HTR-8/SVneo (cell line): ENCODE data around the gene TMPO.
"Not testable (repeated sequence)": the region's sequence is repeated elsewhere in the genome, so short reads cannot be mapped to it uniquely, and the experiment has no call there.

Source experiments
- DNase-seq: peaks from one replicate; pipeline ENCODE4 v3.0.0; 2011; ENCODE audit warnings: low spot score, mixed read lengths; ENCODE audit not compliant: insufficient read length
- FAIRE-seq: peaks from 2 replicates; lab custom pipeline; 2011; peaks lifted over from hg19 to GRCh38; lab: Jason Lieb, UNC

The TMPO gene, protein sequence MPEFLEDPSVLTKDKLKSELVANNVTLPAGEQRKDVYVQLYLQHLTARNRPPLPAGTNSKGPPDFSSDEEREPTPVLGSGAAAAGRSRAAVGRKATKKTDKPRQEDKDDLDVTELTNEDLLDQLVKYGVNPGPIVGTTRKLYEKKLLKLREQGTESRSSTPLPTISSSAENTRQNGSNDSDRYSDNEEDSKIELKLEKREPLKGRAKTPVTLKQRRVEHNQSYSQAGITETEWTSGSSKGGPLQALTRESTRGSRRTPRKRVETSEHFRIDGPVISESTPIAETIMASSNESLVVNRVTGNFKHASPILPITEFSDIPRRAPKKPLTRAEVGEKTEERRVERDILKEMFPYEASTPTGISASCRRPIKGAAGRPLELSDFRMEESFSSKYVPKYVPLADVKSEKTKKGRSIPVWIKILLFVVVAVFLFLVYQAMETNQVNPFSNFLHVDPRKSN

GRCh38 chr12:98515287-98516110 lies at the start of gene TMPO:
TSS of gene TMPO (plus strand) at chr12:98515590. CDS start at chr12:98515868, 278 bp downstream.
- peak; percentile 94 for DNase-seq
- peak; percentile 84 for FAIRE-seq

GRCh38 chr12:98465950-98466602 lies 49.3 kb upstream of the TMPO start:
- no peak for DNase-seq
- FAIRE-seq, result no peak

GRCh38 chr12:98466640-98467400 lies 48.6 kb upstream of the TMPO start:
- DNase-seq, result no peak
- no peak for FAIRE-seq

GRCh38 chr12:98469109-98469508 lies 46.3 kb upstream of the TMPO start:
- DNase-seq (no peak), FAIRE-seq (no peak)

GRCh38 chr12:98470469-98471082 lies 44.8 kb upstream of the TMPO start:
- no peak for DNase-seq

DNA sequence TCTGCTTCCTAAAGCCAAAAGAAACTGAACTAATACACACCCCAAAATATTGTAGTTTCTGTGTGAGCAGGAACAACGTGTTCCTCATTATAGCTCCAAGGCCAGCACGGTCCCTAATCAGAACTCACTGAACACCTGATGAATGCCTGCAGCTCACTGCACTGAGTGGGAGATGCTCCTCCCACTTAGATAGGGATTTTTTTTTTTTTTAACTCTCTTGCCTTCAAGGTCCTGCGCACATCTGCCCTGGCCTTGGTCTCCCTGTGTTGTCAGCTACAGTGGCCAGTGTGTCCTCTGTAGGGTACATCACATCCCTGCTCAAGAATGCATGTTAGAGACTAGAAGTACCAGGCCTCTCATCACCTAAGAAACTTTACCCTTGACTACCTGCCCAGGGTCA lies 44.3 kb upstream of the TMPO start:
- FAIRE-seq (no peak), DNase-seq (no peak)

More at GRCh38 chr12:98470469-98471082, 44.8 kb upstream of the TMPO start:
- FAIRE-seq, result no peak

DNA sequence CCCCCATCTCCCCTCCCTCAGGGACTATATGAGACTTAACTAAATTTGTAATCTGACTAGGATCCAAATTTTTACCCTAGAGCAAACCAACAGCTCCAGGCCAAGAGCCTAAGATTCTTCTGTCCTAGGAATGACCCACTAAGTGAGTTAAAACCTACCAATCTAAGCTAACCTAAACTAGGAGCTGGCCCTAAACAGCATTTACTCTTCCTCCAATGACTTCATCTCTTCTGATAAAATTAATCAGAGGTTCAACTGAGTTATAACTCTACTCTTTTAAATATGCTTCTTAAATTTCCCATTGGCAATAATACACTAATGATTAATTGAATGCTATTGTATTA lies 39.9 kb upstream of the TMPO start:
- no peak for DNase-seq

DNA sequence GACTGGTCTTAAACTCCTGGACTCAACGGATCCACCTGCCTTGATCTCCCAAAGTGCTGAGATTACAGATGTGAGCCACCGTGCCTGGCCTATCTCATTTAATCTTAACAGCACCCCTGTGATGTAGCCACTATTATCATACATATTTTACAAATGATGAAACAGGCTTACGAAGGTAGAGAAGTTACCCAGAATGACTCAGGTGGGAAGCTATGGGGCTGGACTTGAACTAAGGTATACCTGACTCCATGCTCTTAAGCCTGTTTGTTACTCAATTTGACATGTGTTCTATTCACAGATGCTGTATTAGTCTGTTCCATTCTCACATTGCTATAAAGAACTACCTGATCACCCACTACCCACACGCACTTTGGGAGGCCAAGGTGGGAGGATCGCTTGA lies 36.8 kb upstream of the TMPO start:
- FAIRE-seq (no peak), DNase-seq (no peak)

More for the DNA sequence above, 39.9 kb upstream of the TMPO start:
- FAIRE-seq, result no peak

DNA sequence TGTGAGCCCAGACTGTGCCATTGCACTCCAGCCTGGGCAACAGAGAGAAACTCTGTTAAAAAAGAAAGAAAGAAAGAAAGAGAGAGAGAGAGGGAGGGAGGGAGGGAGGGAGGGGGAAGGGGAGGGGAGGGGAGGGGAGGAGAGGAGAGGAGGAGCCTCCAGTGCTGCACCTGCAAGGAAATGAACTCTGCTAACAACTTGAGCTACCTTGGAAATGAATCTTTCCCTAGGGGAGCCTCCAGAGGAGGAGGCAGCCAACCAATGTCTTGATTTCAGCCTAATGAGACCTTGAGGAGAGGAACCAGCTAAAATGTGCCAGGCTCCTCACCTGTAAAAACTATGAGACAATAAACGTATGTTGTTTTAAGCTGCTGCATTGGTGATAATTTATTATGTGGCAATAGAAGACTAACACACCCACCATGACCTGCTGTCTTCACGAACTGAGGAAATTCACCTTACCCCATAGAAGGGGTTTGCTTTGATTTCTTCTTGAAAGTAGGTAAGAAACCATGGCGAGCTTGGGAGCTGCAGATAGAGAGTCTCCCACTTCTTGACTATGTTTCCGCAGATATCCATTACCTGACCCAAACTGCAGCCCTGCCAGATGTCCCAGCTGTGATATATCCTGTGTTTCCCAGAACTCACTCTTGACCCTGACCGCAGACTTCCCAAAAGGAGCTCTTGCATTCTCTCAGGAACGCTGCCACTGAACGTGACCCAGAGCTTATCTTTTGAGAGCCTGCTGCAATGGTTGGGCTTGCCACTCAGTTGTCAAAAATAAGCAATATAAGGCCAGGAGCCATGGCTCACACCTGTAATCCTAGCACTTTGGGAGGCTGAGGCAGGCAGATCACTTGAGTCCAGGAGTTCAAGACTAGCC lies 31.5 kb upstream of the TMPO start:
- DNase-seq (no peak), FAIRE-seq (no peak)

DNA sequence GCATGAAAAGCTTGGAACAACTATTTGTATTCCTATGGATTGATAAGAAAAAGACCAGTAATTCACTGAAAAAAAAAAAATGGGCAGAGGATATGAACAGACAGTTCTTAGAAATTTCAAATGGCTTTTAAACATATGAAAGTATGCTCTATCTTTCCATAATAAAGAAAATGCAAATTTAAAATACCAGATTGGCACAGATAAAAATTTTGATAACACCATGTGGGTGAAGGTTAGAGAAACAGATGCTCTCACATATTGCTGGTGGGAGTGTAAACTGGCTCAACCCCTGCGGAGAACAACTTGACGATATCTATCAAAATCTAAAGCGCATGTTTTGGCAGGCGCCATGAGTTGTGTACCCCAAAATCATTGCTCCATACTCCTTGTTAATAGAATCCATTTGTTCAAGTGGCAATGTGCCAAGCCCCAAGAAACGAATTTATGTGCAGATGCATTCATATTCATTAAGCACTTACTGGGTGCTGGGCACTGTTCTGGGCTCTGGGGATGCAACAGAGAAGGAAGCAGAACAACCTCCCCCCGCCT lies 29.5 kb upstream of the TMPO start:
- FAIRE-seq (no peak), DNase-seq (no peak)

GRCh38 chr12:98488416-98488815 lies 27.0 kb upstream of the TMPO start:
- DNase-seq, FAIRE-seq: not testable (repeated sequence)

- FAIRE-seq (no peak), DNase-seq (no peak)
Observed at GRCh38 chr12:98489176-98489575, 26.2 kb upstream of the TMPO start.

DNA sequence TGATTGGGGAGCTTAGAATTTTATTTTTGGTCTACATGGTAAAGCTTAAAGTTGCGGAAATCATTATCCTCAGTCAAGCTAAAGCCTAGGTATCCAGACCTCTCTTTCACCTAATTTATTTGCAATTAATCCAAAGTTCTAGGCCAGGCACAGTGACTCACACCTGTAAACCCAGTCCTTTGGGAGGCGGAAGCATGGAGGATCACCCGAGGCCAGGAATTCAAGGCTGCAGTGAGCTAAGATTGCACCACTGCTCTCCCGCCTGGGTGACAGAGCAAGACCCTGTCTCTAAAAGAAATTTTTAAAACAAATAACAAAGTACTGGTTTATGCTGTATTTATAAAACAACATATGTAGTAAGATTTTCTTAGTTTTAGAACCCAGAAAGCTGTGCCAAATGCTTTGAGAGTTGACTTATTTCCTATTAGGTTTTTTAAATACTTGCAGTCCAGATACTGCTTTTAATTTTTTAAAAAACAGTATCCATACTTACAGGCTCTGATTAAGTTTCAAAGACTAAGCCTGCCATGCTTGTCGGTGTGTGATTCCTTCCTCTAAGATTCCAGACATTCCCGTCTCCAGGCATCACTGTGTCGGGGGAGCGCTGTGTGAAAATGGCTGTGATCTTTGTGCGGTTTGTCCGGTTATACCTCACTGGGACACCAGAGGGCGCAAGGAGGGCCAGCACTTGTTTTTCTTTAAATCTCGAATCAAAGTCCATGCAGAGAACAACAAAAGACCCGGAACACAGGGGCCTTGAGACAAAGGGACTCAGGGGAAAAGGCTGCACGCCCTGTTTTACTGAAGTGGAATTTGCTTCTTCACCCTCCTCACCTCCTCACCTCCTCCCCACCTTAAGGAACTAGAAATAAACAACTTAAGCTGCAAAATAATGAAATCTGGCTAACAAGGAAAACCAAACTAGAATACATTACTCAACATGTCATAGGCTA lies 24.6 kb upstream of the TMPO start:
- no peak for FAIRE-seq
- peak; percentile 68 for DNase-seq

DNA sequence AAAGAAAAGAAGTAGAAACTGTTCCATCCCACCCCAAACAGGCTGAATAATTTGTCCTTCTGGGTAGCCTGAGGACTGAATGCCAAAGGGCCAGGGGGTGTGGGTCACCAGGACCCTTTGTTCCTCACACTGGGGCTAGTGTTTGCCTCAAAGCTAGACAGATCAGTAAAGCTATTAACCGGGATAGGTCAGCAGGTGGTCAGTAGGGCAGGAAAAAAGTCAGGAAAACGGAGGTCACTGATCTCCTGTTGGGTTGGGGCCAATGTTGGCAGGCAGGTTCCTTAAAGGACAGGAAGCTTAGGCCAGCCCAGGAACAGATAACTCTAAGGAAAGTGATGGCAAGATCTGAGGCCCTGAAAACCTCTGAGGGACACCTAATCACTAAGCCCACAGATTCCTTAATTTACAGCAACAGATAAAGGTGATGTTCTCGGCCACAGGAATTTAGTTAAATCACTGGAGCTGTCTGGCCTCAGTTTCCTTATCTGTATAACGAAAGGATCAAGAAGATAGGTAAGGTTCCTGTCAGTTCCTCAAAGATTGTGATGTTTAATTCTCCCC lies 22.7 kb upstream of the TMPO start:
- no peak for FAIRE-seq
- DNase-seq, result no peak

DNA sequence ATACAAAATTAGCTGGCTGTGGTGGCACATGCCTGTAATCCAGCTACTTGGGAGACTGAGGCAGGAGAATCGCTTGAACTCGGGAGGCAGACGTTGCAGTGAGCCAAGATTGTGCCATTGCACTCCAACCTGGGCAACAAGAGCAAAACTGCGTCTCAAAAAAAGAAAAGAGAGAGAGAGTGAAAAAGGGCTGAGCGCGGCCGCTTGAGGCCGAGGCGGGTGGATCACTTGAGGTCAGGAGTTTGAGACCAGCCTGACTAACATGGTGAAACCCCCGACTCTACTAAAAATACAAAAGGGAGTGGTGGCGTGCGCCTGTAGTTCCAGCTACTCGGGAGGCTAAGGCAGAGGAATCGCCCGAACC lies 14.1 kb upstream of the TMPO start:
- FAIRE-seq, DNase-seq: not testable (repeated sequence)

- FAIRE-seq (no peak), DNase-seq (peak; percentile 65)
Observed at GRCh38 chr12:98503342-98503591, 12.1 kb upstream of the TMPO start.
